K562 (cell line): Measurements from ENCODE around the gene CAPN2. TPM values are rescaled to one million over a fixed set of nuclear protein-coding genes. Genes with fewer than 3 reads are reported as not detected.

ENCODE experiments used
- ARID1B ChIP-seq: fragments of 450-650 bp; IDR thresholded peaks from 2 replicates; pipeline ENCODE4 v1.6.1; 2016; ENCODE audit warnings: antibody characterized with exemption, mild to moderate bottlenecking, inconsistent platforms
- ATF1 ChIP-seq, 2 experiments: fragments of 450-650 bp in 1 of 2; IDR thresholded peaks; 2 replicates each; pipeline ENCODE4 v1.6.1; 2016; ENCODE audit warnings: missing compliant biosample characterization in 1 of 2, missing genetic modification characterization in 1 of 2
- CHD1 ChIP-seq: fragments of 200-600 bp; sonication (generic); IDR thresholded peaks from one replicate; pipeline ENCODE4 v1.6.1; 2012; ENCODE audit warnings: mild to moderate bottlenecking, moderate library complexity, low read length, inconsistent platforms
- DPF2 ChIP-seq: fragments of 450-650 bp; IDR thresholded peaks from 2 replicates; pipeline ENCODE4 v1.6.1; 2016
- HNRNPK ChIP-seq: fragments of 200-400 bp; formaldehyde crosslinking; IDR thresholded peaks from one replicate; pipeline ENCODE4 v1.6.1; 2018; ENCODE audit warnings: mild to moderate bottlenecking, low read depth, low read length; ENCODE audit not compliant: poor library complexity, severe bottlenecking
- KLF16 ChIP-seq: IDR thresholded peaks from 2 replicates; pipeline ENCODE4 v1.6.1; 2016; ENCODE audit warnings: antibody characterized with exemption
- MAFK ChIP-seq: IDR thresholded peaks from 2 replicates; pipeline ENCODE4 v1.6.1; 2011; ENCODE audit warnings: low read length, improper control_type of control experiment
- NR2C1 ChIP-seq, 2 experiments: fragments of 450-650 bp; IDR thresholded peaks; 2 replicates each; pipeline ENCODE4 v1.6.1; 2017; ENCODE audit warnings: mild to moderate bottlenecking in 2 of 2, antibody characterized with exemption in 1 of 2, inconsistent platforms in 1 of 2, missing compliant biosample characterization in 1 of 2, missing genetic modification characterization in 1 of 2
- PHF21A ChIP-seq: fragments of 450-650 bp; IDR thresholded peaks from 2 replicates; pipeline ENCODE4 v1.6.1; 2017; ENCODE audit warnings: low read depth, borderline replicate concordance
- TCF7L2 ChIP-seq: fragments of 150-350 bp; IDR thresholded peaks from 2 replicates; pipeline ENCODE4 v1.6.1; 2016; ENCODE audit warnings: low read depth, mild to moderate bottlenecking, low read length, moderate library complexity
- TFAM ChIP-seq: fragments of 250-450 bp; sonication (Bioruptor Pico); conservative IDR thresholded peaks from 2 replicates; pipeline ENCODE4 v1.5.0; 2021; ENCODE audit warnings: mild to moderate bottlenecking, moderate library complexity
- ZC3H4 ChIP-seq: sonication (generic); formaldehyde crosslinking; IDR thresholded peaks from 2 replicates; pipeline ENCODE4 v1.9.0; 2021; ENCODE audit warnings: missing genetic modification reagents, borderline replicate concordance
- ZNF140 ChIP-seq: fragments of 250-450 bp; sonication (Bioruptor Pico); IDR thresholded peaks from 2 replicates; pipeline ENCODE4 v1.8.0; 2021; ENCODE audit warnings: moderate library complexity, mild to moderate bottlenecking, inconsistent platforms
- ZNF174 ChIP-seq: fragments of 250-450 bp; sonication (Bioruptor Pico); IDR thresholded peaks from 2 replicates; pipeline ENCODE4 v1.4.0; 2020; ENCODE audit warnings: mild to moderate bottlenecking
- ZNF586 ChIP-seq: fragments of 450-650 bp; formaldehyde crosslinking; conservative IDR thresholded peaks from 2 replicates; pipeline ENCODE4 v1.4.0; 2020; ENCODE audit warnings: mild to moderate bottlenecking, moderate library complexity
- polyA plus RNA-seq, 8 experiments: library from polyadenylated mRNA; depleted of rRNA in 4 of 8; stranded (reverse) in 5 of 8; unstranded in 3 of 8; fragments of >200 nt; fragmentation: Nextera tagmentation in 2 of 8; fragmentation: Illumina TruSeq in 1 of 8; extraction: Ambion mirVana in 2 of 8; extraction: Trizol in 1 of 8; gene quantifications; 2 replicates each; pipeline versions ENCODE4 v1.2.1 to v1.2.3, GENCODE V29; 2011 to 2014; ENCODE audit warnings: inconsistent platforms in 1 of 8, missing spikeins in 1 of 8
- total RNA-seq, 7 experiments: library from RNA; depleted of rRNA in 6 of 7; stranded (reverse); fragments of >200 nt in 6 of 7; fragmentation: Illumina TruSeq in 2 of 7; extraction: Trizol in 2 of 7; gene quantifications; 2 replicates each; pipeline versions ENCODE4 v1.2.1 to v1.2.3, GENCODE V29; 2011 to 2021; ENCODE audit warnings: low replicate concordance in 1 of 7
- TF ChIP-seq, protein P1 (sequence below): fragments of 200-400 bp; formaldehyde crosslinking; IDR thresholded peaks from 2 replicates; pipeline ENCODE4 v1.6.1; 2017; ENCODE audit warnings: mild to moderate bottlenecking, low read depth, low read length, moderate library complexity
- TF ChIP-seq, protein P2 (sequence below): sonication (generic); formaldehyde crosslinking; IDR thresholded peaks from 2 replicates; pipeline ENCODE4 v1.8.0; 2022; ENCODE audit warnings: missing genetic modification reagents, mild to moderate bottlenecking, moderate library complexity, borderline replicate concordance
- TF ChIP-seq, protein P3 (sequence below): sonication (generic); formaldehyde crosslinking; IDR thresholded peaks from 2 replicates; pipeline ENCODE4 v1.8.0; 2023; ENCODE audit warnings: missing genetic modification reagents, mild to moderate bottlenecking, borderline replicate concordance

Gene CAPN2
- total and polyA plus RNA-seq, 9 of the 15 experiments (the other 6 are each of a cell fraction or from before 2014, with no cell fraction given) = 24.6 to 157 (median 101) TPM

DNA sequence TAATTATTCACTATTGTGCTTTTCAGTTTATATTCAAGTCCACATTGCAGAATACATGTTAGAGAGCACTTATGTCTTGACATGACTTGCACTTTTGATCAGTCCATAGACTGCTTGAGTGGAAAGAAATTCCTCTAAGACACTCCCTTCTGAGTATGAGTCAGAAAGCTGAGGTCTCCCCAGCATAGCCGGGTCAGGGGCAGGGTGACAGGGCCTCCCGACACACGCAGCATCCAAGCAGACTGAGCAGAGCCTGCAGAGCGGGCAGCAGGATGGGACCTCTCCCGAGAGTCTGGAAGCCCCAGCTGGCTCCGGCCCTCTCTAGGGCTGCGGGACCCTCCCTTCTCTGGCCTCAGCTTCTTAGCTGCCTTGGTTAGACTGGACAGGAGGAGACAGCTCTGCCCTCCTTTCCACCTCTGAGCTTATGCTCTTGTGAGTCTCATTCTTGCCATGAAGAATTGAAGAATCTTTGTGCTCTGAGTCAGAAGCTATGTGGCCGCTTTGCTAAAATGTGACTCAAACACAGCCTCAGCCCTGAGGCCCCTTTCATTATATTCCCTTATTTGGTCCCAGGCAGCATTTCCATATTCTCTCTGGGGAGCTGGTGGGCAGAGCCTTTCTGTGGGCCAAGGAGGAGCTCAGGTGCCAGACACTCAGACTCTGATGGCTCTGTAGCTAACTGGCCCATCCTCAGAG is 11.2 kb upstream of the CAPN2 start (continued):
- TF ChIP-seq NR2C1 (IDR thresholded peaks at IDR 0.05) = no peak
- TF ChIP-seq NR2C1 (tag; IDR thresholded peaks at IDR 0.05) = no peak
- TF ChIP-seq ZC3H4 (CRISPR knock-in tag) = no peak
- TF ChIP-seq ARID1B = peak; percentile 78
- TF ChIP-seq MAFK = peak; percentile 92
- TF ChIP-seq KLF16 = no peak
- TF ChIP-seq ZNF586 (CRISPR knock-in tag) = no peak
- no peak for TF ChIP-seq PHF21A
- no peak for TF ChIP-seq CHD1
- TF ChIP-seq HNRNPK = no peak
- no peak for TF ChIP-seq TFAM
- TF ChIP-seq, protein P1, sequence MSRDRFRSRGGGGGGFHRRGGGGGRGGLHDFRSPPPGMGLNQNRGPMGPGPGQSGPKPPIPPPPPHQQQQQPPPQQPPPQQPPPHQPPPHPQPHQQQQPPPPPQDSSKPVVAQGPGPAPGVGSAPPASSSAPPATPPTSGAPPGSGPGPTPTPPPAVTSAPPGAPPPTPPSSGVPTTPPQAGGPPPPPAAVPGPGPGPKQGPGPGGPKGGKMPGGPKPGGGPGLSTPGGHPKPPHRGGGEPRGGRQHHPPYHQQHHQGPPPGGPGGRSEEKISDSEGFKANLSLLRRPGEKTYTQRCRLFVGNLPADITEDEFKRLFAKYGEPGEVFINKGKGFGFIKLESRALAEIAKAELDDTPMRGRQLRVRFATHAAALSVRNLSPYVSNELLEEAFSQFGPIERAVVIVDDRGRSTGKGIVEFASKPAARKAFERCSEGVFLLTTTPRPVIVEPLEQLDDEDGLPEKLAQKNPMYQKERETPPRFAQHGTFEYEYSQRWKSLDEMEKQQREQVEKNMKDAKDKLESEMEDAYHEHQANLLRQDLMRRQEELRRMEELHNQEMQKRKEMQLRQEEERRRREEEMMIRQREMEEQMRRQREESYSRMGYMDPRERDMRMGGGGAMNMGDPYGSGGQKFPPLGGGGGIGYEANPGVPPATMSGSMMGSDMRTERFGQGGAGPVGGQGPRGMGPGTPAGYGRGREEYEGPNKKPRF = no peak
- TF ChIP-seq, protein P2, sequence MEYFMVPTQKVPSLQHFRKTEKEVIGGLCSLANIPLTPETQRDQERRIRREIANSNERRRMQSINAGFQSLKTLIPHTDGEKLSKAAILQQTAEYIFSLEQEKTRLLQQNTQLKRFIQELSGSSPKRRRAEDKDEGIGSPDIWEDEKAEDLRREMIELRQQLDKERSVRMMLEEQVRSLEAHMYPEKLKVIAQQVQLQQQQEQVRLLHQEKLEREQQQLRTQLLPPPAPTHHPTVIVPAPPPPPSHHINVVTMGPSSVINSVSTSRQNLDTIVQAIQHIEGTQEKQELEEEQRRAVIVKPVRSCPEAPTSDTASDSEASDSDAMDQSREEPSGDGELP = peak; percentile 67; the same call in 1 of the 2 replicates
- TF ChIP-seq DPF2 = peak; percentile 90
- TF ChIP-seq ZNF174 (CRISPR knock-in tag) = no peak
- TF ChIP-seq, protein P3, sequence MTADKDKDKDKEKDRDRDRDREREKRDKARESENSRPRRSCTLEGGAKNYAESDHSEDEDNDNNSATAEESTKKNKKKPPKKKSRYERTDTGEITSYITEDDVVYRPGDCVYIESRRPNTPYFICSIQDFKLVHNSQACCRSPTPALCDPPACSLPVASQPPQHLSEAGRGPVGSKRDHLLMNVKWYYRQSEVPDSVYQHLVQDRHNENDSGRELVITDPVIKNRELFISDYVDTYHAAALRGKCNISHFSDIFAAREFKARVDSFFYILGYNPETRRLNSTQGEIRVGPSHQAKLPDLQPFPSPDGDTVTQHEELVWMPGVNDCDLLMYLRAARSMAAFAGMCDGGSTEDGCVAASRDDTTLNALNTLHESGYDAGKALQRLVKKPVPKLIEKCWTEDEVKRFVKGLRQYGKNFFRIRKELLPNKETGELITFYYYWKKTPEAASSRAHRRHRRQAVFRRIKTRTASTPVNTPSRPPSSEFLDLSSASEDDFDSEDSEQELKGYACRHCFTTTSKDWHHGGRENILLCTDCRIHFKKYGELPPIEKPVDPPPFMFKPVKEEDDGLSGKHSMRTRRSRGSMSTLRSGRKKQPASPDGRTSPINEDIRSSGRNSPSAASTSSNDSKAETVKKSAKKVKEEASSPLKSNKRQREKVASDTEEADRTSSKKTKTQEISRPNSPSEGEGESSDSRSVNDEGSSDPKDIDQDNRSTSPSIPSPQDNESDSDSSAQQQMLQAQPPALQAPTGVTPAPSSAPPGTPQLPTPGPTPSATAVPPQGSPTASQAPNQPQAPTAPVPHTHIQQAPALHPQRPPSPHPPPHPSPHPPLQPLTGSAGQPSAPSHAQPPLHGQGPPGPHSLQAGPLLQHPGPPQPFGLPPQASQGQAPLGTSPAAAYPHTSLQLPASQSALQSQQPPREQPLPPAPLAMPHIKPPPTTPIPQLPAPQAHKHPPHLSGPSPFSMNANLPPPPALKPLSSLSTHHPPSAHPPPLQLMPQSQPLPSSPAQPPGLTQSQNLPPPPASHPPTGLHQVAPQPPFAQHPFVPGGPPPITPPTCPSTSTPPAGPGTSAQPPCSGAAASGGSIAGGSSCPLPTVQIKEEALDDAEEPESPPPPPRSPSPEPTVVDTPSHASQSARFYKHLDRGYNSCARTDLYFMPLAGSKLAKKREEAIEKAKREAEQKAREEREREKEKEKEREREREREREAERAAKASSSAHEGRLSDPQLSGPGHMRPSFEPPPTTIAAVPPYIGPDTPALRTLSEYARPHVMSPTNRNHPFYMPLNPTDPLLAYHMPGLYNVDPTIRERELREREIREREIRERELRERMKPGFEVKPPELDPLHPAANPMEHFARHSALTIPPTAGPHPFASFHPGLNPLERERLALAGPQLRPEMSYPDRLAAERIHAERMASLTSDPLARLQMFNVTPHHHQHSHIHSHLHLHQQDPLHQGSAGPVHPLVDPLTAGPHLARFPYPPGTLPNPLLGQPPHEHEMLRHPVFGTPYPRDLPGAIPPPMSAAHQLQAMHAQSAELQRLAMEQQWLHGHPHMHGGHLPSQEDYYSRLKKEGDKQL = no peak
- TF ChIP-seq TCF7L2 = no peak
- TF ChIP-seq ZNF140 (CRISPR knock-in tag) = no peak
- no peak for TF ChIP-seq ATF1 (CRISPR knock-in tag; IDR thresholded peaks at IDR 0.05)
- peak; percentile 59 for TF ChIP-seq ATF1 (tag; IDR thresholded peaks at IDR 0.05)
